AG04450 (cell line): ENCODE measurements around the gene WWC2. TPM values are rescaled to one million over a fixed set of nuclear protein-coding genes. Genes with fewer than 3 reads are reported as not detected.

Experiments used
- CTCF ChIA-PET: fragments of 300-600, 350-600 bp; formaldehyde crosslinking; extraction: SDS; loops from one replicate; lab custom pipeline; 2022; ENCODE audit warnings: antibody characterized with exemption, inconsistent platforms; lab: Charles Lee
- POLR2A ChIA-PET: fragments of 350-600 bp; formaldehyde crosslinking; extraction: SDS; loops from one replicate; lab custom pipeline; 2021; ENCODE audit warnings: antibody characterized with exemption, inconsistent platforms; lab: Yijun Ruan, JAX
- DNase-seq: peaks from one replicate; pipeline ENCODE4 v3.0.0-alpha.2; 2011; ENCODE audit warnings: low read depth, low spot score
- H3K27ac ChIP-seq: one replicate; pipeline ENCODE4 v1.5.1; 2012; ENCODE audit warnings: low read depth, low read length, control low read depth
- H3K27me3 ChIP-seq: one replicate; pipeline ENCODE4 v1.6.0; 2012; ENCODE audit warnings: low read length; ENCODE audit not compliant: control insufficient read depth, insufficient read depth
- H3K4me3 ChIP-seq: 2 replicates; pipeline ENCODE4 v1.5.1; 2011; ENCODE audit warnings: mild to moderate bottlenecking, low read depth, low read length, control low read depth
- H3K9me3 ChIP-seq: 2 replicates; pipeline ENCODE4 v1.5.1; 2012; ENCODE audit warnings: low read length; ENCODE audit not compliant: control insufficient read depth, insufficient read depth
- polyA plus RNA-seq: library from polyadenylated mRNA; depleted of rRNA; stranded (reverse); fragments of >200 nt; gene quantifications from 2 replicates; pipeline ENCODE4 v1.2.3, GENCODE V29; 2011
- TF ChIP-seq, protein P1 (sequence below): IDR thresholded peaks from 2 replicates; pipeline ENCODE4 v1.5.1; 2011; ENCODE audit warnings: low read depth, low read length, control low read depth, inconsistent platforms

The WWC2 gene
- polyA plus RNA-seq, 1 experiment: 43.6 TPM

DNA sequence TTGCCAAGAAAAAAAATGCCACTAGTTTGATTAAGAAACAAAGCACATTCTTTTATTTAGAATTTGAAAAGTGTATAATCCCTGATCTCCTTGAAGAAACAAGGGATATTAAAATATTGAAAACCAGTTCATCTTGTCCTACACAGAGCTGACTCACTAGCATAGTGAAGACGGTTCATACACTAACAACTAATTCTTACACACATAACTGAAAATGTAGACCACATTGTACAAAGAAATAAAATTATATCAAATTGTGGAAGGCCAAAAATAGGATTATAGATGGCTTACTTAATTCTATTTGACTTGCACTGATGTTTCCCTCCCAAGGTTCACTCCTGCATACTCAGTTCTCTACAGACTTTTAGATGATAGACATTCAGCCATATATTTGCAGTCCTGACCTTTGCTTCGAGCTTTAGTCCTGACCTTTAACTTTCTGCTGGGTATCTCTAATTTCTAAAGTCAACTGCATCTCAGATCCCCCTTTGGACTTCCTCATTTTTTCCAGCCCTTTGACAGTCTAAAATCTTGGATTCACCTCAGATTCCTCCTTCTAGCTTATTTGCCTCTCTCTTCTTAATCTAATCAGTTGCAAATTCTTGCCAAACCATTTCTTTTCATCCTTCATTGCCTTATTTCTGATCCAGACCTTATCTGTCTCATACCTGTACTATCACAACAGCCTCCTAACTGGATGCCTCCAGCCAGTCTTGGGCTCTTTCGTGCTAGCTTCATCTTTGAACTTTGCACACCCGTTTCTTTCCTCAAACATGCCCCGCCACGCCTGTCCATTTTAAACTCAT lies 4.5 kb upstream of the WWC2 start:
- TF ChIP-seq, protein P1, sequence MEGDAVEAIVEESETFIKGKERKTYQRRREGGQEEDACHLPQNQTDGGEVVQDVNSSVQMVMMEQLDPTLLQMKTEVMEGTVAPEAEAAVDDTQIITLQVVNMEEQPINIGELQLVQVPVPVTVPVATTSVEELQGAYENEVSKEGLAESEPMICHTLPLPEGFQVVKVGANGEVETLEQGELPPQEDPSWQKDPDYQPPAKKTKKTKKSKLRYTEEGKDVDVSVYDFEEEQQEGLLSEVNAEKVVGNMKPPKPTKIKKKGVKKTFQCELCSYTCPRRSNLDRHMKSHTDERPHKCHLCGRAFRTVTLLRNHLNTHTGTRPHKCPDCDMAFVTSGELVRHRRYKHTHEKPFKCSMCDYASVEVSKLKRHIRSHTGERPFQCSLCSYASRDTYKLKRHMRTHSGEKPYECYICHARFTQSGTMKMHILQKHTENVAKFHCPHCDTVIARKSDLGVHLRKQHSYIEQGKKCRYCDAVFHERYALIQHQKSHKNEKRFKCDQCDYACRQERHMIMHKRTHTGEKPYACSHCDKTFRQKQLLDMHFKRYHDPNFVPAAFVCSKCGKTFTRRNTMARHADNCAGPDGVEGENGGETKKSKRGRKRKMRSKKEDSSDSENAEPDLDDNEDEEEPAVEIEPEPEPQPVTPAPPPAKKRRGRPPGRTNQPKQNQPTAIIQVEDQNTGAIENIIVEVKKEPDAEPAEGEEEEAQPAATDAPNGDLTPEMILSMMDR: no peak
- CTCF ChIA-PET: interaction anchor here (1.9 kb wide), 1 partner anchor 21 kb away, joined by 8 read pairs; no protein-coding TSS in a partner anchor
- peaks cover 7% of the 10 kb centered on the region for H3K9me3 ChIP-seq
- H3K27me3 ChIP-seq: no peaks in the 10 kb centered on the region
- POLR2A ChIA-PET: no interaction called here
- no peak overlapping the region for H3K27ac ChIP-seq
- no peak for DNase-seq
- H3K4me3 ChIP-seq: no peak overlapping the region

- POLR2A ChIA-PET: no interaction called here
- H3K4me3 ChIP-seq: no peak overlapping the region
- H3K27ac ChIP-seq: no peak overlapping the region
- H3K27me3 ChIP-seq: no peaks in the 10 kb centered on the region
- no peak for DNase-seq
- TF ChIP-seq, protein P1: no peak
- H3K9me3 ChIP-seq: peaks cover 7% of the 10 kb centered on the region
- CTCF ChIA-PET: interaction anchor here (1.9 to 2.5 kb wide), 2 partner anchors 21 to 22 kb away, joined by 8 to 16 read pairs; no protein-coding TSS in a partner anchor
Observed at GRCh38 chr4:183095199-183095512, 3.9 kb upstream of the WWC2 start.

- TF ChIP-seq, protein P1: no peak
- CTCF ChIA-PET: interaction anchor here (1.1 to 2.5 kb wide), 4 partner anchors 23 to 165 kb away, joined by 3 to 23 read pairs (median 10); no protein-coding TSS in a partner anchor
Observed at GRCh38 chr4:183096276-183096965, 2.6 kb upstream of the WWC2 start.

GRCh38 chr4:183097231-183098018 lies 1.6 kb upstream of the WWC2 start:
- H3K4me3 ChIP-seq: peak overlapping the region; percentile 73
- CTCF ChIA-PET: interaction anchor here (1.1 to 2.5 kb wide), 10 partner anchors 10 to 164 kb away, joined by 3 to 23 read pairs (median 4); no protein-coding TSS in a partner anchor

More at GRCh38 chr4:183096276-183096965, 2.6 kb upstream of the WWC2 start:
- Histone ChIP-seq H3K27me3 (no peaks in the 10 kb centered on the region), H3K4me3 (no peak overlapping the region), H3K9me3 (peaks cover 7% of the 10 kb centered on the region; the same call in 1 of the 2 replicates), H3K27ac (no peak overlapping the region)
- no peak for DNase-seq
- POLR2A ChIA-PET: interaction anchor here (0.6 kb wide), 1 partner anchor 92 kb away, joined by 4 read pairs; no protein-coding TSS in a partner anchor

More at GRCh38 chr4:183097231-183098018, 1.6 kb upstream of the WWC2 start:
- no peaks in the 10 kb centered on the region for H3K27me3 ChIP-seq
- H3K9me3 ChIP-seq: peaks cover 7% of the 10 kb centered on the region; the same call in 1 of the 2 replicates
- H3K27ac ChIP-seq: peak overlapping the region; percentile 78
- POLR2A ChIA-PET: interaction anchor here (1.3 to 1.8 kb wide), 6 partner anchors 17 to 173 kb away, joined by 3 to 9 read pairs (median 5); no protein-coding TSS in a partner anchor
- DNase-seq: no peak
- TF ChIP-seq, protein P1: no peak
